SHP77 treated with DMSO at 0.1 percent for 48 hours (cell line): ENCODE results near the gene KRTAP25-1.

ENCODE experiments used
- DNase-seq: peaks from one replicate; lab custom pipeline; 2025; lab: John Stamatoyannopoulos, UW

The KRTAP25-1 gene

GRCh38 chr21:30289215-30289614 lies at the start of gene KRTAP25-1:
KRTAP25-1 (minus strand) TSS chr21:30289514; CDS start chr21:30289490, 24 bp downstream.
- DNase-seq = no peak

GRCh38 chr21:30338717-30339116 lies 49.4 kb upstream of the KRTAP25-1 start:
- no peak for DNase-seq

- no peak for DNase-seq
Measured at GRCh38 chr21:30337772-30338171, 48.5 kb upstream of the KRTAP25-1 start.

- no peak for DNase-seq
Measured at GRCh38 chr21:30337276-30337744, 48.0 kb upstream of the KRTAP25-1 start, which contains the start of gene KRTAP27-1. KRTAP27-1 (minus strand) TSS chr21:30337694; CDS start chr21:30337668, 26 bp downstream.

- no peak for DNase-seq
Measured at GRCh38 chr21:30336596-30336995, 47.3 kb upstream of the KRTAP25-1 start.

GRCh38 chr21:30333736-30334135 lies 44.4 kb upstream of the KRTAP25-1 start:
- no peak for DNase-seq

GRCh38 chr21:30332681-30333080 lies 43.4 kb upstream of the KRTAP25-1 start:
- no peak for DNase-seq

- no peak for DNase-seq
Measured at GRCh38 chr21:30329203-30329875, 40.0 kb upstream of the KRTAP25-1 start.

- DNase-seq = no peak
Measured at GRCh38 chr21:30326390-30326789, 37.1 kb upstream of the KRTAP25-1 start.

- DNase-seq = no peak
Measured at GRCh38 chr21:30320215-30320614, 30.9 kb upstream of the KRTAP25-1 start, which contains the start of gene KRTAP26-1. KRTAP26-1 (minus strand) TSS chr21:30320315; CDS start chr21:30320035, 280 bp downstream.

- no peak for DNase-seq
Measured at GRCh38 chr21:30315701-30316100, 26.4 kb upstream of the KRTAP25-1 start.

GRCh38 chr21:30306884-30307283 lies 17.6 kb upstream of the KRTAP25-1 start:
- peak; percentile 62 for DNase-seq

GRCh38 chr21:30305136-30305535 lies 15.8 kb upstream of the KRTAP25-1 start:
- DNase-seq = no peak

- no peak for DNase-seq
Measured at GRCh38 chr21:30282850-30283249, 6.5 kb downstream of the KRTAP25-1 start, which contains the start of gene KRTAP24-1. KRTAP24-1 (minus strand) TSS chr21:30282950; CDS start chr21:30282932, 18 bp downstream.

GRCh38 chr21:30271611-30272010 lies 17.7 kb downstream of the KRTAP25-1 start:
- no peak for DNase-seq

- DNase-seq = no peak
Measured at GRCh38 chr21:30271156-30271555, 18.2 kb downstream of the KRTAP25-1 start.

- no peak for DNase-seq
Measured at GRCh38 chr21:30269803-30270530, 19.3 kb downstream of the KRTAP25-1 start.

- DNase-seq = peak; percentile 18
Measured at GRCh38 chr21:30268608-30269197, 20.6 kb downstream of the KRTAP25-1 start.

- DNase-seq = peak; percentile 7
Measured at GRCh38 chr21:30257773-30258172, 31.5 kb downstream of the KRTAP25-1 start.

- no peak for DNase-seq
Measured at GRCh38 chr21:30256100-30256499, 33.2 kb downstream of the KRTAP25-1 start.

- DNase-seq = no peak
Measured at GRCh38 chr21:30255679-30256078, 33.6 kb downstream of the KRTAP25-1 start.

- no peak for DNase-seq
Measured at GRCh38 chr21:30251781-30252180, 37.5 kb downstream of the KRTAP25-1 start.

- DNase-seq = no peak
Measured at GRCh38 chr21:30249936-30250335, 39.4 kb downstream of the KRTAP25-1 start.
